ENCODE results near the gene ERCC6L2.

The ERCC6L2 gene

DNA sequence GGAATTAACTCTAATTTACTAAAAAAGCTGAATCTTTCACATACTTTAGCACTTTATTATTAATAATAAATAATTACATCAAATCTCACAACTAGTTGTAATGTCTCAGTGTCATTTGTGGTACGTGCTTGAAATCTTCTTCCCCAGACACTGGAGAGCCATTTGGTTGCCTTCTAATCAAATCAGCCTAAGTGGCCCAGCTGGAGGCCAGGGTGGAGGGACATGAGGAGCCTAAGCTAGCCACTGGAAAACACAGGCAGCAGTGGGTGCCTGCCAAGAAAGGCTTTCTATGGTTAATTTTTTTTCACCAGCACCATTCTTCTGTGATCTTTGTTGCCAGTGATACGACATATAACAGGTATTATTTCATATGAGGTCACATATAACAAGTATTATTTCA is 117.0 kb downstream of the ERCC6L2 start:
- no peaks in the 10 kb centered on the region for H3K9me3 ChIP-seq (ENCODE audit: control insufficient read depth in 2 of 2, low read length in 2 of 2)
- H3K9ac ChIP-seq (ENCODE audit: low read depth in 1 of 2, low read length in 2 of 2): no peak overlapping the region
- H3K36me3 ChIP-seq (ENCODE audit: control insufficient read depth in 2 of 2, insufficient read depth in 2 of 2, low read length in 2 of 2): peaks cover 0 to 6% of the 10 kb centered on the region in 2 donors
- H3K4me3 ChIP-seq (ENCODE audit: low read length in 2 of 2): no peak overlapping the region
- H3K27ac ChIP-seq (ENCODE audit: low read depth in 2 of 2, low read length in 2 of 2): no peak overlapping the region
- peaks cover 0 to 2% of the 10 kb centered on the region in 2 donors for H3K4me1 ChIP-seq (ENCODE audit: control insufficient read depth in 2 of 2, insufficient read depth in 2 of 2, low read length in 2 of 2)
- no peaks in the 10 kb centered on the region for H3K27me3 ChIP-seq (ENCODE audit: control insufficient read depth in 2 of 2, insufficient read depth in 2 of 2, low read length in 2 of 2)

DNA sequence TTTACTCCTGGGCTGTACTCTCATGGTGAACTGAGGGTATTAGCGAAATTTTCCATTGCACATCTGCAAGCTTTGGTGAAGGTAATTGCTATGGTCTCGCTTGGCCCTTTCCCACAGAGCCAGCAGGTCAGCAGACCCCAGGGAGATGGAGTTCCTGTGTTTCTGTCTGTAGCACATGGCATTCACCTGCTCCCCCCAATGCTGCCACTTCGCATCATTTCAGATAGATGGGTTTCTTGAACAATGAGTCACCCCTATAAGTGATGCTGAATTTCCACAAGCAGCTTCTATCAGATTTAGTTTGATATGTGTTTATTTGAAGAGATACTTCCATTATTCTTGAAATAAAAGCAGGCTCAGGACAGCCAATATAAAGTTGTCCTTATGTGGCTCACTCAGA is 117.8 kb downstream of the ERCC6L2 start:
- Histone ChIP-seq H3K9me3 (ENCODE audit: control insufficient read depth in 2 of 2, low read length in 2 of 2) (no peaks in the 10 kb centered on the region), H3K4me1 (ENCODE audit: control insufficient read depth in 2 of 2, insufficient read depth in 2 of 2, low read length in 2 of 2) (peaks cover 0 to 2% of the 10 kb centered on the region in 2 donors), H3K27me3 (ENCODE audit: control insufficient read depth in 2 of 2, insufficient read depth in 2 of 2, low read length in 2 of 2) (no peaks in the 10 kb centered on the region), H3K4me3 (ENCODE audit: low read length in 2 of 2) (no peak overlapping the region), H3K9ac (ENCODE audit: low read depth in 1 of 2, low read length in 2 of 2) (no peak overlapping the region), H3K27ac (ENCODE audit: low read depth in 2 of 2, low read length in 2 of 2) (no peak overlapping the region), H3K36me3 (ENCODE audit: control insufficient read depth in 2 of 2, insufficient read depth in 2 of 2, low read length in 2 of 2) (peaks cover 0 to 6% of the 10 kb centered on the region in 2 donors)

DNA sequence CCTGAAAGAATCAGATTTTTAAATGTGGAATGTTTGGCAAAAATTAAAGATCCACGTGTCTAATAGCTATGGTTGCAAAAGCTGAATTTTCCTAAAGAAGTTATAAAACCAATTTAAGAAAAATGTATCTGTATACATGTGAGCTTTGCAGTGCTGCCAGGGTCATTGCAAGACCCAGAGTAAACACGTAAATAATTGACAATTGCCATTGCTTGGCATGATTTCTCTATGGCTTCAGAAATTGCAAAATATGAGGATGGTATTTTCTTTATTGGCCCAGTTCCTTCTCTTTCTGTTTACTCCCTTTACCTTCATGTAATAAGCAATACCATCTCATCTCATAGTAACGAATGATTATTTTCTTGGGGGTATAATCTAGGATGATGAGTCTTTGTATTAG is 123.9 kb downstream of the ERCC6L2 start:
- Histone ChIP-seq H3K27me3 (ENCODE audit: control insufficient read depth in 2 of 2, insufficient read depth in 2 of 2, low read length in 2 of 2) (no peaks in the 10 kb centered on the region), H3K9me3 (ENCODE audit: control insufficient read depth in 2 of 2, low read length in 2 of 2) (no peaks in the 10 kb centered on the region), H3K9ac (ENCODE audit: low read depth in 1 of 2, low read length in 2 of 2) (no peak overlapping the region), H3K4me1 (ENCODE audit: control insufficient read depth in 2 of 2, insufficient read depth in 2 of 2, low read length in 2 of 2) (no peaks in the 10 kb centered on the region), H3K36me3 (ENCODE audit: control insufficient read depth in 2 of 2, insufficient read depth in 2 of 2, low read length in 2 of 2) (peaks cover 2% of the 10 kb centered on the region in 2 donors), H3K4me3 (ENCODE audit: low read length in 2 of 2) (no peak overlapping the region), H3K27ac (ENCODE audit: low read depth in 2 of 2, low read length in 2 of 2) (no peak overlapping the region)

DNA sequence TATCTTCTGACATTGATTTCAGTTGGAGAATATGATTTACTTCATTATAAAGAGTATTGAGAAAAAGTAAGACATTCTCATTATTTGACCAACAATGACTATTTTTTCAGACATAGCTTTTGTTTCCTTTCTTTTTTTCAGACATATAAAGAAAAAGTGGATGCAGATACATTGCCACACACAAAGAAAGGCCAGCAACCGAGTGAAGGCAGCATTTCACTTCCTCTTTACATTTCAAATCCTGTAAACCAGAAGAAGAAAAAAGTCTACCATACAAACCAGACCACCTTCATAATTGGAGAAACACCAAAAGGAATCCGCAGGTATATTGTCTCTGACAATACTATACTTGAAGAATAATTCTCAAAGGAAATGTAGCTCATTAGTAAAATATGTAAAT is 128.9 kb downstream of the ERCC6L2 start:
- Histone ChIP-seq H3K27ac (ENCODE audit: low read depth in 2 of 2, low read length in 2 of 2) (no peak overlapping the region), H3K4me1 (ENCODE audit: control insufficient read depth in 2 of 2, insufficient read depth in 2 of 2, low read length in 2 of 2) (no peaks in the 10 kb centered on the region), H3K36me3 (ENCODE audit: control insufficient read depth in 2 of 2, insufficient read depth in 2 of 2, low read length in 2 of 2) (peaks cover 19 to 29% of the 10 kb centered on the region in 2 donors), H3K4me3 (ENCODE audit: low read length in 2 of 2) (no peak overlapping the region), H3K27me3 (ENCODE audit: control insufficient read depth in 2 of 2, insufficient read depth in 2 of 2, low read length in 2 of 2) (no peaks in the 10 kb centered on the region), H3K9me3 (ENCODE audit: control insufficient read depth in 2 of 2, low read length in 2 of 2) (no peaks in the 10 kb centered on the region), H3K9ac (ENCODE audit: low read depth in 1 of 2, low read length in 2 of 2) (no peak overlapping the region)

DNA sequence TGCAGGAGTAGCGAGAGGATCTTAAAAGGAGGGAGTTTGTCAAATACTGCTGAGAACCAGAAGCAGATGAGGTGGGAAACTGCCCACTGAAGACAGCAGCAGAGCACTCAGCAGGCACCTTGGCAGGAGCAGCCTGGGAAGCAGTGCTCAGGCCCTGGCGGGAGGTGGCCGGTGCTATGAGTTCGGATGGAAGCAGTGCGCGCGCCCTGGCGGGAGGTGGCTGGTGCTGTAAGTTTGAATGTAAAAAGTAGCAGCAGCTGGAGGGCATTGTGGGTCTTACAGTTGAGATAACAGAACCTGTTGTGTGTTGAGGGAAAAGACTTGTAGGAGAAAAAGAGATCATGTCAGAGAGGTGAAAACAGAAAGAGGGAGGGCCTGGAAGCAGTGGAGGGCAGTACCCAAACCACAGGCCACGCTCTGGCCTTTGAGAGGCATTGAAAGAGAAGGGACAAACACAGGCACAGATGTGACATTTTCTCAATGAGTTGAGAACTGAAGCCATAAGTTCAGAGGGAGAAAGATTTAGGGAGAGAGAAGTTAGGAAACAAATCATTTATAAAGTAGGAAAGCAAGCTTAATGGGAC is 130.9 kb downstream of the ERCC6L2 start:
- no peak overlapping the region for H3K9ac ChIP-seq (ENCODE audit: low read depth in 1 of 2, low read length in 2 of 2)
- no peaks in the 10 kb centered on the region for H3K9me3 ChIP-seq (ENCODE audit: control insufficient read depth in 2 of 2, low read length in 2 of 2)
- H3K36me3 ChIP-seq (ENCODE audit: control insufficient read depth in 2 of 2, insufficient read depth in 2 of 2, low read length in 2 of 2): peaks cover 19 to 34% of the 10 kb centered on the region in 2 donors
- no peaks in the 10 kb centered on the region for H3K4me1 ChIP-seq (ENCODE audit: control insufficient read depth in 2 of 2, insufficient read depth in 2 of 2, low read length in 2 of 2)
- no peak overlapping the region for H3K4me3 ChIP-seq (ENCODE audit: low read length in 2 of 2)
- no peaks in the 10 kb centered on the region for H3K27me3 ChIP-seq (ENCODE audit: control insufficient read depth in 2 of 2, insufficient read depth in 2 of 2, low read length in 2 of 2)
- H3K27ac ChIP-seq (ENCODE audit: low read depth in 2 of 2, low read length in 2 of 2): no peak overlapping the region

DNA sequence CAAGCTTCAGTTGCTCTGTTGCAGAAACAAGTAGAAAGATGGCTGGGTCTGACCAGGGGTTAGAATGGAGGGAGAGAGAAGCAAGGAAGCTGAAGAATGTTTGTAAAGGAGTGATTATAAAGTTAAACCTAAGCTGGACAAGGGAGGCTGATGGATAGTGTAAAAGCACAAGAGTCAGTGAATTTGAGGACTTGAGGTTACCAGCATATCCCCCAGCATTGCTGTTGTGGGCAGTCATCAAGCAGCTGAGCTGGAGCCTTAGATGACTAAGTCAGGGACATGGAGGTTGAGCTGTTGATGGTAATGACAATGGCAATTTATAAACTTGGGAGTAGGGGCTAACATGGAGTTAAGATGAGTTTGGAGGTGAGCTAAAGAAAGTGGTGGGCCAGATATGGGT is 131.5 kb downstream of the ERCC6L2 start:
- Histone ChIP-seq H3K4me1 (ENCODE audit: control insufficient read depth in 2 of 2, insufficient read depth in 2 of 2, low read length in 2 of 2) (no peaks in the 10 kb centered on the region), H3K27me3 (ENCODE audit: control insufficient read depth in 2 of 2, insufficient read depth in 2 of 2, low read length in 2 of 2) (no peaks in the 10 kb centered on the region), H3K9ac (ENCODE audit: low read depth in 1 of 2, low read length in 2 of 2) (no peak overlapping the region), H3K36me3 (ENCODE audit: control insufficient read depth in 2 of 2, insufficient read depth in 2 of 2, low read length in 2 of 2) (peaks cover 19 to 34% of the 10 kb centered on the region in 2 donors), H3K27ac (ENCODE audit: low read depth in 2 of 2, low read length in 2 of 2) (no peak overlapping the region), H3K9me3 (ENCODE audit: control insufficient read depth in 2 of 2, low read length in 2 of 2) (no peaks in the 10 kb centered on the region), H3K4me3 (ENCODE audit: low read length in 2 of 2) (no peak overlapping the region)

DNA sequence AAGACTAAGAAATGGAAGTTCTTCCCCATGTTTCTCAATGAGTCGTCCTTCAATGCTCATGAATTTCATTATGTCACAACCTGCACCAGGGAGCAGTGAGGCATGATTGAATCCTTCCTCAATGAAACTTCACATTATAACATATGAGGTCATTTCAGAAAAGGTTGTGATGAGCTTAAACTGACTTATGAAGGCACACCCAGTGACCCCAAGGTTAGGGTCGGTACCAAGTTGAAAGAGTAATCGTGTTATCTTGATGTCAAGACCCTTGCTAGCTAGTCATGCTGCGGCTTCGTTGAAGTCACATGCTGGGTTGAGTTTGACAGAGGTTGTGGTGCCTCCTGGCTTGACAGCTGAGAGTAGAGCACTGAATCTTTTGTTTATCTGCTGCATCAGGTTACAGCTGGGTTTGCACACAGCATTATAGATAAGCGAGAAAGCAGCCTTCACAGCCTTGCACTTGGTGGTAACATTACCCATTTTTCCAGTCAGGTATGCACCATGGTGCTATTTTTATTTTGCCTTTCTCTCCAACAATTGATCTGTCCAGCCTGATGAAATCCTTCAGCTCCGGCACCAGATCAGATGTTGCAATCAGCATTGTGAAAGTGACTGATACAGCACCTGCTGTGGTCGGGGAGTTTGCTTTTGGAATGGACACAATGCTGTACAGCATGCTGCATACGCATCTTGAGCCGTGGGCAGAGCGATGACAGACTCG is 133.2 kb downstream of the ERCC6L2 start:
- peaks cover 19 to 34% of the 10 kb centered on the region in 2 donors for H3K36me3 ChIP-seq (ENCODE audit: control insufficient read depth in 2 of 2, insufficient read depth in 2 of 2, low read length in 2 of 2)
- H3K9me3 ChIP-seq (ENCODE audit: control insufficient read depth in 2 of 2, low read length in 2 of 2): no peaks in the 10 kb centered on the region
- H3K27ac ChIP-seq (ENCODE audit: low read depth in 2 of 2, low read length in 2 of 2): peak overlapping the region in 1 of 2 donors; percentile 11
- H3K9ac ChIP-seq (ENCODE audit: low read depth in 1 of 2, low read length in 2 of 2): no peak overlapping the region
- H3K27me3 ChIP-seq (ENCODE audit: control insufficient read depth in 2 of 2, insufficient read depth in 2 of 2, low read length in 2 of 2): no peaks in the 10 kb centered on the region
- H3K4me1 ChIP-seq (ENCODE audit: control insufficient read depth in 2 of 2, insufficient read depth in 2 of 2, low read length in 2 of 2): no peaks in the 10 kb centered on the region
- H3K4me3 ChIP-seq (ENCODE audit: low read length in 2 of 2): no peak overlapping the region

DNA sequence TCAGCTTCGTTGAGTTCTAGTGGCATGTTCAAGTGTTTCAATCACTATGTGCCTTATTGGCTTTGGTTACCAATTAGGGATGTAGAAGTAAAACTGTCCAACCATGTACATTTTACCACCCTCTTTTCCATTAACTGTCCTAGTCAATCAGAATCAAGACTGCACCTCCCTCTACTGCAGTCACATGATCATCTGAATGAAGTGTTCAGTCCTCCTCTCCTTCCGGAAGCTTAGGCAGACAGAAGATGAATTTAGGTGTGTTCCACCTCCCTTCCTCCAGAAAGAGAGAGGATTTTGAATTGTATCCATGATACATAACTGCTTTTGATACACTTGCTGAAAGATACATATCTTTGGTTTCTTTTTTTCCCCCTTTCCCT is 133.7 kb downstream of the ERCC6L2 start:
- Histone ChIP-seq H3K4me1 (ENCODE audit: control insufficient read depth in 2 of 2, insufficient read depth in 2 of 2, low read length in 2 of 2) (no peaks in the 10 kb centered on the region), H3K36me3 (ENCODE audit: control insufficient read depth in 2 of 2, insufficient read depth in 2 of 2, low read length in 2 of 2) (peaks cover 22 to 37% of the 10 kb centered on the region in 2 donors), H3K4me3 (ENCODE audit: low read length in 2 of 2) (no peak overlapping the region), H3K27ac (ENCODE audit: low read depth in 2 of 2, low read length in 2 of 2) (peak overlapping the region in 1 of 2 donors; percentile 11), H3K9me3 (ENCODE audit: control insufficient read depth in 2 of 2, low read length in 2 of 2) (no peaks in the 10 kb centered on the region), H3K27me3 (ENCODE audit: control insufficient read depth in 2 of 2, insufficient read depth in 2 of 2, low read length in 2 of 2) (no peaks in the 10 kb centered on the region), H3K9ac (ENCODE audit: low read depth in 1 of 2, low read length in 2 of 2) (no peak overlapping the region)

DNA sequence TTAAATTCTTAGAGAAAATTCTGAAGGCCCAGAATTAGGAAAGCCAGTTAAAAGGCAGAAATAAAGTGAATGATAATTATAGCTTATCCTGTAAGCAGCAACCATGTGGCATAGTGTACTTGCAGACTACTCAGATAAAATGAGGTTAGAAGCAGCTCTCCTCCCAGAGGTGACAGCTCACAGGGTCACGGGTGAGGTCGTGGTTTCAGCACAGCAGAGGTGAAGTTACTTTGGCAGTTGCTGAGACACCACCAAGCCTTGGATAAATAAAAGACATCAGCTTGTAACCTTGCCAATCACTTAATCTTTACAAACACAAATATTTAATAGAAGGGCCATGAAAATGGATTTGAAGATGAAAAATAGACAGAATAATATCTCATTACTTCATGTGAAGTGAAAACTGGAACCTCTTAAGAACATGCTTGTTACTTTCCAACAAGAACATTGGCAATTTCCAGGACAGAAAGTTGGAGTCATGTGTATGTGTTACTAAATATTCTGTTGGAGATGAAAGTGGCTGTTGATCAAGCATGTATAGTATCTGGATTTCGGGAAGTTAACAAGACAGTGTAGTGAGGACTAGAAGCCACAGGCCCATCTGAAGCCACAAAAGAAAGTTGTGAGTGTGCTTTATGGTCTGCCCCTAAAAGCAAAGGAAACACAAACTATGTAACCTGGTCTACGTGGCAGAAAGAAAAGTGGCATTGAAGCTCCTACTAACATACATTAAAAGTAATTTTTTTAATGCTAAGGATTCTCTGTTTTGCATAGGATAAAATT is 134.4 kb downstream of the ERCC6L2 start:
- no peaks in the 10 kb centered on the region for H3K4me1 ChIP-seq (ENCODE audit: control insufficient read depth in 2 of 2, insufficient read depth in 2 of 2, low read length in 2 of 2)
- no peaks in the 10 kb centered on the region for H3K9me3 ChIP-seq (ENCODE audit: control insufficient read depth in 2 of 2, low read length in 2 of 2)
- H3K4me3 ChIP-seq (ENCODE audit: low read length in 2 of 2): no peak overlapping the region
- no peak overlapping the region for H3K9ac ChIP-seq (ENCODE audit: low read depth in 1 of 2, low read length in 2 of 2)
- H3K27me3 ChIP-seq (ENCODE audit: control insufficient read depth in 2 of 2, insufficient read depth in 2 of 2, low read length in 2 of 2): no peaks in the 10 kb centered on the region
- peaks cover 23 to 33% of the 10 kb centered on the region in 2 donors for H3K36me3 ChIP-seq (ENCODE audit: control insufficient read depth in 2 of 2, insufficient read depth in 2 of 2, low read length in 2 of 2)
- H3K27ac ChIP-seq (ENCODE audit: low read depth in 2 of 2, low read length in 2 of 2): peak overlapping the region; percentile 10 to 25

DNA sequence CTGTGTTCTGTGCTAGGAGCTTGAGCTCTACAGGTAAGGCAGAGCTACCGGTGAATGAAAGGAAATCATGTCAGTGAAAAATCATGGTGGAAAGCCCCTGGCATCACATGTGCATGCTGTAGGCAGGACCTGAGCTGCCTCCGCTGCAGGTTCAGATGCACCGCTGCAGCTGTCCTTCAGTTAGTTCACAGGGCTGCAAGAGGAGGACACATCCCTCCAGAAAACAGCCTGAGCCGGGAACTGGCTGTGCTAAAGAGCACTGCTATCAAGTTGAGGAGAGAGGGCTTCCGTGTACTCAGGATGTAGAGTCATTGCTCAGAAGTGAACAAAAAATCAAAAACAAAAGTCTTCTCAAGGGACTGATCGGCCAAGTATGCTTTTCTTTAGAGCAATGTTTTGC is 138.6 kb downstream of the ERCC6L2 start:
- Histone ChIP-seq H3K36me3 (ENCODE audit: control insufficient read depth in 2 of 2, insufficient read depth in 2 of 2, low read length in 2 of 2) (peaks cover 9 to 13% of the 10 kb centered on the region in 2 donors), H3K9me3 (ENCODE audit: control insufficient read depth in 2 of 2, low read length in 2 of 2) (no peaks in the 10 kb centered on the region)

More for the DNA sequence above, 138.6 kb downstream of the ERCC6L2 start:
- Histone ChIP-seq H3K27me3 (ENCODE audit: control insufficient read depth in 2 of 2, insufficient read depth in 2 of 2, low read length in 2 of 2) (no peaks in the 10 kb centered on the region), H3K9ac (ENCODE audit: low read depth in 1 of 2, low read length in 2 of 2) (no peak overlapping the region), H3K4me3 (ENCODE audit: low read length in 2 of 2) (no peak overlapping the region), H3K27ac (ENCODE audit: low read depth in 2 of 2, low read length in 2 of 2) (no peak overlapping the region), H3K4me1 (ENCODE audit: control insufficient read depth in 2 of 2, insufficient read depth in 2 of 2, low read length in 2 of 2) (no peaks in the 10 kb centered on the region)

Data from mucosa of rectum (tissue), 2 donors.